ENCODE data around the gene BEX3. TPM values are rescaled to one million over a fixed set of nuclear protein-coding genes. Genes with fewer than 3 reads are reported as not detected.

BEX3 gene
- total RNA-seq: 289 TPM

GRCh38 chrX:103376118-103376978 is at the start of gene BEX3:
TSS of gene BEX3 (plus strand) at chrX:103376538. CDS start at chrX:103377522, 984 bp downstream.

DNA sequence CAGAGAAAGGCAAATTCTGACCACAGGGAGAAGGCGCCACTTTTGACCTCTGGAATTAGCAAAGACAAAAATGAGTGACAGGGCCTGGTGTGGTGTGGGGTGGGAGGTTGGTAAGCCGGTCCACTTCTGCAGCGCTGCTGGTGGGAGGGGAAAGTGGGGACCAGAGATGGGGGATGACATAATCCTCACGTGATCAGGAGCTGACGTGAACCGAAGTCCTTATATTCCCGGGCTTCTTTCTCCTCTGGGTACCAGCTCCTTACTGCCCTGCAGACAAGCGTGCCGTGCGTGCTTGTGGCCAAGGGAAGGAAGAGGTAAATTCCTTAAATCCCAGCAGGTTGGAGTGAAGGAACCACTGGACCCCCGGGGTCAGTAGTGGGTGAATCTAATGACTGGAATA is 46.3 kb upstream of the BEX3 start, which contains the start of gene TCEAL7:
Gene TCEAL7, plus strand, starts transcription at position 249 of the 400 bp plus-strand sequence. CDS start 1,165 bp downstream, outside the sequence.

DNA sequence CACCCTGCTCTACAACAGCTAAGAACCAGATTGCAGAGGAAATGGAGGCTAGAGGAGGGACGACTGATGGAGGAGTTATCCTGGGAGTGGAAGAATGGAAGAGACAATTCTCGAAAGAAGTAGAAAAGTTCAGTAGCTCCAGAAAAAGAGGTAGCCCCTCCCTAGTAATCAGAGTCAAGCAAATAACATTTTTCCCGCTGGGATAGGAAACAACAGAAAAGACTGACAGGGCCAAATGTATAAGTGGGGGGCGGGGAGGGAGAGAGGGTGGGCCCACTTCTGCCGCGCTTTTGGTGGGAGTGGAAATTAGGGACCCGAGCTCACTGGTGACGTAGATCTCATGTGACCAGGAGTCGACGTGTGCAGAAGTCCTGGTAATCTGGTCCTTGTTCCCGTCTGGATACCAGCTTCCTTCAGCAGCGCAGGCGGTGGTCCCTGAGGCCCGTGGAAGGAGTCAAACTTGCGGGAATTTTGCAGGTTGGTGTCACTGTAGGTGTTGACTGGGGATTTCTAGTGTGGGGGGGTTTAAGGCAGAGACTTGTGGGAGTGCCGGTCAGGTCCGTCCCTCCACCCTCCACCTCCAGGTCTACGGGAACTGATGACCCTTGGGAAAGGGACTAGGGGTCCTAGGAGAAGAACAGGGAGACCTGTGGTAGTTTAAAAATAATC is 20.1 kb upstream of the BEX3 start, which contains the start of gene TCEAL9:
Gene TCEAL9, plus strand, starts transcription at position 377 of the 669 bp plus-strand sequence. CDS start 1,179 bp downstream, outside the sequence.

Small RNA genes within 50 kb of the gene (small RNA-seq; reads per million reads assigned to genes)
- not detected for gene Z92846.1

Other genes with a start within 250 kb of the BEX3 start
- gene BEX4, start 161.4 kb upstream of the BEX3 start, total RNA-seq: 126 TPM
- gene TCEAL8, start 121.4 kb upstream of the BEX3 start, total RNA-seq: 106 TPM
- 13.6 TPM for gene TCEAL5, start 99.8 kb upstream of the BEX3 start, total RNA-seq
- gene BEX2, start 65.5 kb upstream of the BEX3 start, total RNA-seq: 113 TPM
- gene TCEAL7, start 46.3 kb upstream of the BEX3 start, total RNA-seq: 155 TPM
- 42.9 TPM for gene TCEAL9, start 20.0 kb upstream of the BEX3 start, total RNA-seq
- gene RAB40A, start 143.0 kb downstream of the BEX3 start, total RNA-seq: 1.8 TPM
- gene TCEAL4, start 209.0 kb downstream of the BEX3 start, total RNA-seq: 62.1 TPM
- gene TCEAL3, start 231.4 kb downstream of the BEX3 start, total RNA-seq: 21.0 TPM